Activated CD4-positive, alpha-beta T cell treated with anti-CD3 and anti-CD28 coated beads for 36 hours (primary cell): Measurements from ENCODE around the gene CTCF. TPM values are rescaled to one million over a fixed set of nuclear protein-coding genes. Genes with fewer than 3 reads are reported as not detected.
"Not testable (repeated sequence)": the region's sequence is repeated elsewhere in the genome, so short reads cannot be mapped to it uniquely, and the experiment has no call there.

ENCODE experiments used
- ATAC-seq: fragments of 200-7000 bp; cut with Tn5 transposase; one replicate; pipeline ENCODE4 v1.10.0; 2021; ENCODE audit warnings: mild to moderate bottlenecking, moderate library complexity
- CTCF ChIA-PET: fragments of 350-600 bp; sonication (Branson Sonifier 250); formaldehyde crosslinking; loops from one replicate; lab custom pipeline; 2021; ENCODE audit warnings: antibody characterized with exemption; lab: Charles Lee
- POLR2A ChIA-PET: fragments of 350-600 bp; sonication (Branson Sonifier 250); formaldehyde crosslinking; loops from one replicate; lab custom pipeline; 2021; ENCODE audit warnings: antibody characterized with exemption, inconsistent platforms; lab: Charles Lee
- DNase-seq: peaks from one replicate; pipeline ENCODE4 v3.0.0-alpha.2; 2020
- H3K27ac Mint-ChIP-seq: one replicate; pipeline ENCODE4 v1.8.0; 2021; ENCODE audit warnings: mixed read lengths
- H3K27me3 Mint-ChIP-seq: one replicate; pipeline ENCODE4 v1.8.0; 2021; ENCODE audit warnings: mixed read lengths
- H3K36me3 Mint-ChIP-seq: one replicate; pipeline ENCODE4 v1.8.0; 2021; ENCODE audit warnings: low read depth, mixed read lengths
- H3K4me1 Mint-ChIP-seq: one replicate; pipeline ENCODE4 v1.8.0; 2021; ENCODE audit warnings: mixed read lengths
- H3K4me3 Mint-ChIP-seq: one replicate; pipeline ENCODE4 v1.8.0; 2021; ENCODE audit warnings: mild to moderate bottlenecking, moderate library complexity, mixed read lengths
- H3K9me3 Mint-ChIP-seq: one replicate; pipeline ENCODE4 v1.8.0; 2021; ENCODE audit warnings: low read depth, mixed read lengths
- intact Hi-C, 2 experiments: fragments of 100-400 bp; cut with DNase I in 1 of 2; cut with micrococcal nuclease in 1 of 2; formaldehyde crosslinking; loops; one replicate each; pipeline versions ENCODE4 v1.14.2 to v1.15.1; 2022 to 2024; cut with DNase I, micrococcal nuclease
- total RNA-seq, 2 experiments: library from RNA; stranded (reverse); gene quantifications; one replicate each; pipeline ENCODE4 v1.2.3, GENCODE V29; 2021

Gene CTCF, protein sequence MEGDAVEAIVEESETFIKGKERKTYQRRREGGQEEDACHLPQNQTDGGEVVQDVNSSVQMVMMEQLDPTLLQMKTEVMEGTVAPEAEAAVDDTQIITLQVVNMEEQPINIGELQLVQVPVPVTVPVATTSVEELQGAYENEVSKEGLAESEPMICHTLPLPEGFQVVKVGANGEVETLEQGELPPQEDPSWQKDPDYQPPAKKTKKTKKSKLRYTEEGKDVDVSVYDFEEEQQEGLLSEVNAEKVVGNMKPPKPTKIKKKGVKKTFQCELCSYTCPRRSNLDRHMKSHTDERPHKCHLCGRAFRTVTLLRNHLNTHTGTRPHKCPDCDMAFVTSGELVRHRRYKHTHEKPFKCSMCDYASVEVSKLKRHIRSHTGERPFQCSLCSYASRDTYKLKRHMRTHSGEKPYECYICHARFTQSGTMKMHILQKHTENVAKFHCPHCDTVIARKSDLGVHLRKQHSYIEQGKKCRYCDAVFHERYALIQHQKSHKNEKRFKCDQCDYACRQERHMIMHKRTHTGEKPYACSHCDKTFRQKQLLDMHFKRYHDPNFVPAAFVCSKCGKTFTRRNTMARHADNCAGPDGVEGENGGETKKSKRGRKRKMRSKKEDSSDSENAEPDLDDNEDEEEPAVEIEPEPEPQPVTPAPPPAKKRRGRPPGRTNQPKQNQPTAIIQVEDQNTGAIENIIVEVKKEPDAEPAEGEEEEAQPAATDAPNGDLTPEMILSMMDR
- total RNA-seq, result 10 to 100 TPM; 51.0 to 66.4 TPM

DNA sequence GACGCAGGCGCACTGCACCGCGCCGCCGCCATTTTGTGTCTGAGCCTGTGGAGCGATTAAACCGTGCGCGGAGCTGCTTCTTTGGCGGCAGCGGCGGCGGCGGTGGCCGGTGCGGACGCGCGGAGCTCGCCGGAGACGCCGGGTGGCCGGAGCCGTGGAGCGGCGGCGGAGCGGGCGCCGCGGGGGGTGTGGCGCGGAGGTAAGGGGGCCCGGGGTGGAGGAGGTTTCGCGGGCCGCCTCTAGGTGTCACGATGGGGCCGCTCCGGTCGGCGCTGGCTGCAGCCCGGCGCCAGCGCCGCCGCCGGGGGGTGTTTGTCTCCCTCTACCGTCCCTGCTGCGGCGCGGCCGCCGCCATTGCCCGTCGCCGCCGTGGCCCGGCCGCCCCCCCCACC lies at the start of gene CTCF:
Gene CTCF (plus strand): TSS at position 1 of the 392 bp plus-strand sequence. CDS start 48,307 bp downstream, outside the sequence.
- ChIA-PET CTCF (interaction anchor here (0.6 to 6.9 kb wide), 15 partner anchors 9 to 134 kb away, joined by 3 to 83 read pairs (median 4); partner anchors contain the start of genes ACD, ATP6V0D1, CARMIL2 and PARD6A), POLR2A (interaction anchor here (0.5 to 3.0 kb wide), 13 partner anchors 10 to 747 kb away, joined by 3 to 17 read pairs (median 4); partner anchors contain the start of genes ACD, ATP6V0D1, NAE1 and RANBP10)
- ATAC-seq (peak; percentile 56), DNase-seq (peak; percentile 92)
- peaks cover 40% of the 10 kb centered on the region for H3K4me1 Mint-ChIP-seq
- peak within 1 kb of the TSS; percentile 85 for H3K27ac Mint-ChIP-seq
- no peaks in the 10 kb centered on the region for H3K27me3 Mint-ChIP-seq
- H3K4me3 Mint-ChIP-seq, result peak within 1 kb of the TSS; percentile 84
- no peaks in the 10 kb centered on the region for H3K9me3 Mint-ChIP-seq
- H3K36me3 Mint-ChIP-seq, result peaks cover 11% of the 10 kb centered on the region
- intact Hi-C loops, result loop anchor here (1.0 to 10.0 kb wide), 25 partner anchors 15 to 1772 kb away; partner anchors contain the start of genes ACD (in 2 of the 2), ATP6V0D1 (in 2 of the 2), PARD6A (in 2 of the 2) and C16orf86 (in 1 of the 2)

DNA sequence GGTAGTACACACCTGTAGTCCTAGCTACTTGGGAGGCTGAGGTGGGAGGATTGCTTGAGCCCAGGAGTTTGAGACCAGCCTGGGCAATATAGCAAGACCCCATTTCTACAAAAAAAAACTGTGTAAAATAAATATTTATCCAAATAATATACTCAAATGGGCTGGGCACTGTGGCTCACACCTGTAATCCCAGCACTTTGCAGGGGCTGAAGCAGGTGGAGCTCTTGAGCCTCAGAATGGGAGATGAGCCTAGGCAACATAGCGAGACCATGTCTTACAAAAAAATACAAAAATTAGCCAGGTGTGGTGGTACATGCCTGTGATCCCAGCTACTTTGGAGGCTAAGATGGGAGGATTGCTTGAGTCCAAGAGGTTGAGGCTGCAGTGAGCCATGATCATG lies 48.4 kb upstream of the CTCF start:
- not testable (repeated sequence) for H3K27ac Mint-ChIP-seq
- peak; percentile 11 for ATAC-seq
- CTCF ChIA-PET, result interaction anchor here (0.6 to 17.0 kb wide), 17 partner anchors 9 to 752 kb away, joined by 3 to 390 read pairs (median 4); partner anchors contain the start of genes AGRP, ATP6V0D1 and CARMIL2

DNA sequence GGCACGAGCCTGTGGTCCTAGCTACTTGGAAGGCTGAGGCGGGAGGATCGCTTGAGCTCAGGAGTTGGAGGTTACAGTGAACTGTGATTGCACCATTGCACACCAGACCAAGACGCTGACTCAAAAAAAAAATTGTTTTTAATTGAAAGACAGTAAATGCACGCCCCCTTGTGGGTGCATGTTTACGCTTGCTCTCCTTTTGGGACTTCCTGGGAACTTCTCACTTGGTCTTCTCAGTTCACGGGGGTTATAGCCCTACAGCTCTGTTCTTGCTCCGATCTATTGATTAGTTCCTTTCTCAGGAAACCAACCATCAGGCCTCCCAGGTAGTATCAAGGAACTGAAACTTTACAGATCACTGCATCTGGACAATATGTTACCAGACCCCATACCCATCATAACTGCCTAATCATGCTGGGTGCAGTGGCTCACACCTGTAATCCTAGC lies 47.9 kb upstream of the CTCF start:
- H3K27me3 Mint-ChIP-seq, result no peaks in the 10 kb centered on the region
- H3K9me3 Mint-ChIP-seq, result no peaks in the 10 kb centered on the region
- H3K27ac Mint-ChIP-seq, result peak overlapping the region; percentile 55
- intact Hi-C loops, result loop anchor here (1.0 kb wide), 2 partner anchors 20 to 33 kb away; partner anchors contain the start of gene ATP6V0D1 (in 2 of the 2)
- H3K4me1 Mint-ChIP-seq, result peaks cover 8% of the 10 kb centered on the region
- H3K36me3 Mint-ChIP-seq, result no peaks in the 10 kb centered on the region
- ATAC-seq, result peak; percentile 91
- peak; percentile 91 for DNase-seq
- POLR2A ChIA-PET, result interaction anchor here (0.7 to 1.1 kb wide), 3 partner anchors 15 to 781 kb away, joined by 3 to 5 read pairs (median 3); no protein-coding TSS in a partner anchor
- CTCF ChIA-PET, result interaction anchor here (0.6 to 17.0 kb wide), 19 partner anchors 9 to 603 kb away, joined by 3 to 390 read pairs (median 4); partner anchors contain the start of genes AGRP, ATP6V0D1 and CARMIL2
- H3K4me3 Mint-ChIP-seq, result no peak overlapping the region

More for the DNA sequence above, 48.4 kb upstream of the CTCF start:
- H3K4me1 Mint-ChIP-seq, result peaks cover 11% of the 10 kb centered on the region
- not testable (repeated sequence) for H3K36me3 Mint-ChIP-seq, H3K4me3 Mint-ChIP-seq, H3K9me3 Mint-ChIP-seq, H3K27me3 Mint-ChIP-seq, DNase-seq
- POLR2A ChIA-PET, result interaction anchor here (0.7 to 1.1 kb wide), 3 partner anchors 15 to 781 kb away, joined by 3 to 5 read pairs (median 3); no protein-coding TSS in a partner anchor
- intact Hi-C loops, result loop anchor here (1.0 kb wide), 2 partner anchors 20 to 33 kb away; partner anchors contain the start of gene ATP6V0D1 (in 2 of the 2)

DNA sequence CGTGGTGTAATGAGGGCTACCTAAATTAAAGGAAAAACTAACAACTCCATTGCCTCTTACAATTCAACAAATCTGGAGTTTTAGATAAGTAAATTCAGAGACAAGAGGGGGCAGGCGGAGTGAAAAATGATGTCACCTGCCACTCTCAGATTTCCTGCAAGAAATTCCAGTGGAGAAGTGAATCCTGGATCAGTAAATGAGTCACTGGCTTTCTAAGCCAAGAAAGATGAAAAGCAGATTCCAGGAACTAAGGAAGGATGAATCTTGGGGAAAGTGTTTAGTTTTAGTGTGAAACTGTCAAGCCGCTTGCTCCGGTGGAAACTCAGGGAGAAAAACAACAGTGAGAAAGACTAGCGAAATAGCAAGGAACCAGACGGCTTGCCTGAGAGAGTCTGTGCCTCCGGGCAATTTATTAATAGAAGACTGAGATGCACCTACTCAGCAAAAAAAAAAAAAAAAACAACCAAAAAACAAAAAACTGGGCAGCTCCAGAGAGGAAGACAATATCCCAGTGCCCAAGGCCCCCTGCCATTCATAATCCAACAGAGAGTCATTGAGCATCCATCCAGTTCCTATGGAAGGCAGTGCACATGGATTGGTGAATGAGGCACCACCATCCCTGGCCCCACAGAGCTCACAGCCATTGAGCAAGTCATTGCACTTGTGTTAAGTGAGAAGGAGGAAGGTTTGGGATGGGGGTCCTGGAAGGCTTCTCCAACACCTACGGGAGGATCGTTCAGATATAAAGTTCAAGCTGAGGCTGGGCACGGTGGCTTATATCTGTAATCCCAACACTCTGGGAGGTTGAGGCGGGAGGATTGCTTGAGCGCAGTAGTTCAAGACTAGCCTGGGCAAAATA lies 45.8 kb upstream of the CTCF start:
- CTCF ChIA-PET, result interaction anchor here (0.6 to 17.0 kb wide), 15 partner anchors 10 to 548 kb away, joined by 3 to 390 read pairs (median 3); partner anchors contain the start of genes AGRP, ATP6V0D1 and CARMIL2
- Mint-ChIP-seq H3K27me3 (no peaks in the 10 kb centered on the region), H3K4me3 (no peak overlapping the region), H3K36me3 (no peaks in the 10 kb centered on the region), H3K9me3 (no peaks in the 10 kb centered on the region), H3K4me1 (peaks cover 14% of the 10 kb centered on the region), H3K27ac (no peak overlapping the region)
- intact Hi-C loops, result no loop called here
- ATAC-seq (no peak), DNase-seq (no peak)
- POLR2A ChIA-PET, result interaction anchor here (0.6 to 0.7 kb wide), 2 partner anchors 290 to 524 kb away, joined by 3 read pairs; no protein-coding TSS in a partner anchor

DNA sequence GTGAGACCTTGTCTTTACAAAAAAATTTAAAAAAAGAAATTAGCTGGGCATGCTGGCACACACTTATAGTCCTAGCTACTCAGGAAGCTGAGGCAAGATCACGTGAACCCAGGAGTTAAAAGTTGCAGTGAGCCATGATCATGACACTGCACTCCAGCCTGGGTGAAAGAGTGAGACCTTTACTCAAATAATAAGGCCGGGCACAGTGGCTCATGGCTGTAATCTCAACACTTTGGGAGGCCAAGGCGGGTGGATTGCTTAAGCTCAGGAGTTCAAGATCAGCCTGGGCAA lies 45.2 kb upstream of the CTCF start:
- POLR2A ChIA-PET, result interaction anchor here (0.6 to 0.7 kb wide), 2 partner anchors 290 to 523 kb away, joined by 3 read pairs; no protein-coding TSS in a partner anchor
- Mint-ChIP-seq H3K27me3 (no peaks in the 10 kb centered on the region), H3K9me3 (no peaks in the 10 kb centered on the region), H3K36me3 (no peaks in the 10 kb centered on the region), H3K4me3 (no peak overlapping the region), H3K4me1 (peaks cover 15% of the 10 kb centered on the region), H3K27ac (no peak overlapping the region)
- intact Hi-C loops, result no loop called here
- CTCF ChIA-PET, result interaction anchor here (0.6 to 17.0 kb wide), 13 partner anchors 9 to 548 kb away, joined by 3 to 390 read pairs (median 3); partner anchors contain the start of genes AGRP, ATP6V0D1 and CARMIL2
- no peak for ATAC-seq
- DNase-seq, result no peak

DNA sequence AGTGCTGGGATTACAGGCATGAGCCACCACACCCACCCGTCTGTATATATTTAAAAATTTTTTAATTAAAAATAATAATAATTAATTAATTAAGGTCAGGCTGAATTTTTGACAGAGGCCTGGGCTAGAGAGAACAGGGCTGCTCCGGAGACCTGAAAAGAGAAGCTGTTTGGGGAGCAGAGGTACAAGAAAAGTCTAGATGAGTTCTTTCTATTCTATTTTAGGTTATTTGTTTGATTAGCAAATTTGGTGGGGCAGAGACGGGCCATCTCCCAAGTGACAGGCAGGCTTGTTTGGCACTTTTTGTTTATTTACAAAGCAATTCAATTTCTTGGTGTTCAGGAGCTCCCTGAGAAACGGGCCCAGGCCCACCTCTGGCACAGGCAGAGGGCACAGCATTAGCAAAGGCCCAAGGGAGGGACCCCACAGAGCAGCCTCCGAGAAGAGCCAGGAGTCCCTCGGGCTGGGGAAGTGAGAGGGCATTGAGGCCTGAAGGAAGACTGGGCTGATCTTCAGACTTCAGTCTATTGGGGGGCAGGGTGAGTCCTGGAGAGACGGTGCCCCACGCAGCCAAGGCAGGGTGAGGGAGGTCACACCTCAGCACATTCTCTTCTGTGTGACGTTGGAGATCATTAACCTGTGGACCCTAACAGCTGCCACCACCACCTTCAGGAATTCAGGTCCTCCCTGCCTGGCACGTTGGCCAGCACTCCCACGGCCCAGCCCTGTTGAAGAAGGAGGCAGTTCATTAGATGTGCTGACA lies 44.5 kb upstream of the CTCF start:
- Mint-ChIP-seq H3K27ac (no peak overlapping the region), H3K36me3 (no peaks in the 10 kb centered on the region), H3K9me3 (no peaks in the 10 kb centered on the region), H3K4me3 (no peak overlapping the region), H3K4me1 (peaks cover 15% of the 10 kb centered on the region), H3K27me3 (no peaks in the 10 kb centered on the region)
- intact Hi-C loops, result no loop called here
- ATAC-seq (no peak), DNase-seq (no peak)
- CTCF ChIA-PET, result interaction anchor here (0.5 to 17.0 kb wide), 12 partner anchors 10 to 716 kb away, joined by 3 to 390 read pairs (median 3); partner anchors contain the start of genes AGRP, ATP6V0D1 and CARMIL2
- POLR2A ChIA-PET, result no interaction called here

DNA sequence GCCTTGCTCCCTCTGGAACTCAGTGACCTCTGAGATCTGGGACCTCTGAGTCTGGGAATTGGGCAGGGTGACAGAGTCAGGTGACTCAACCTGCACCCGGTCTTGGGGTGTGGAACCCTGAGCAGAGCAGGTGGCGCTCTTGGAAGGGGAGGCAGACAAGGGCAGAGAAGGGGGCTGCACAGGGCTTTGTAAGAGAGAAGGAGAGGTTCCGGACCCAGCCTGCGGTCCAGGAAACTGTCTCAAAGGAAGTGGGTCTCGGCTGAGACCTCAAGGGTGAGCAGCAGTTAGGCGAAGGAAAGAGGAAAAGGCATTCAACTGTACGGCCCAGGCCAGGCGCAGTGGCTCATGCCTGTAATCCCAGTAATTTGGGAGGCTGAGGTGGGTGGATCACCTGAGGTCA lies 43.6 kb upstream of the CTCF start:
- H3K9me3 Mint-ChIP-seq, result no peaks in the 10 kb centered on the region
- no peaks in the 10 kb centered on the region for H3K36me3 Mint-ChIP-seq
- H3K4me3 Mint-ChIP-seq, result no peak overlapping the region
- ATAC-seq (no peak), DNase-seq (no peak)
- H3K27me3 Mint-ChIP-seq, result no peaks in the 10 kb centered on the region
- H3K4me1 Mint-ChIP-seq, result peaks cover 15% of the 10 kb centered on the region
- no peak overlapping the region for H3K27ac Mint-ChIP-seq
- CTCF ChIA-PET, result interaction anchor here (0.7 to 17.0 kb wide), 2 partner anchors 30 to 365 kb away, joined by 3 to 390 read pairs; partner anchors contain the start of genes AGRP and ATP6V0D1
- intact Hi-C loops, result no loop called here
- POLR2A ChIA-PET, result no interaction called here

DNA sequence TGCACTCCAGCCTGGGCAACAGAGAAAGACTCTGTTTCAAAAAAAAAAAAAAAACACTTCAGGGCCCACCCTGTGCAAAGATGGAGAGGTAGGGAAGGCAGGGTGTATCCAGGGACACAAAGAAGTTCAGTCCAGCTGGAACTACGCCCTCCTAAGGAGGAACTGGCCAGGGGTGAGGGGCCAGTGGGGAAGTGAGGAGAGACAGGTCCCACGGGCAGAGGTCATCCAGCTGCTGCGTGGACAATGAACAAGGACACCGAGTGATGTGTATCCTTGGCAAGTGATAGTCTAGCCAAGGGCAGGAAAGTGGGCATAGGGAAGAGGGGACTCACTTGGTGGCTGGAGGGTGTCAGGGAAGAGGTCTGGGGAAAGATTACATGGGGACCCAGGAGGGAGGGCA lies 43.1 kb upstream of the CTCF start:
- intact Hi-C loops, result no loop called here
- no peaks in the 10 kb centered on the region for H3K9me3 Mint-ChIP-seq

DNA sequence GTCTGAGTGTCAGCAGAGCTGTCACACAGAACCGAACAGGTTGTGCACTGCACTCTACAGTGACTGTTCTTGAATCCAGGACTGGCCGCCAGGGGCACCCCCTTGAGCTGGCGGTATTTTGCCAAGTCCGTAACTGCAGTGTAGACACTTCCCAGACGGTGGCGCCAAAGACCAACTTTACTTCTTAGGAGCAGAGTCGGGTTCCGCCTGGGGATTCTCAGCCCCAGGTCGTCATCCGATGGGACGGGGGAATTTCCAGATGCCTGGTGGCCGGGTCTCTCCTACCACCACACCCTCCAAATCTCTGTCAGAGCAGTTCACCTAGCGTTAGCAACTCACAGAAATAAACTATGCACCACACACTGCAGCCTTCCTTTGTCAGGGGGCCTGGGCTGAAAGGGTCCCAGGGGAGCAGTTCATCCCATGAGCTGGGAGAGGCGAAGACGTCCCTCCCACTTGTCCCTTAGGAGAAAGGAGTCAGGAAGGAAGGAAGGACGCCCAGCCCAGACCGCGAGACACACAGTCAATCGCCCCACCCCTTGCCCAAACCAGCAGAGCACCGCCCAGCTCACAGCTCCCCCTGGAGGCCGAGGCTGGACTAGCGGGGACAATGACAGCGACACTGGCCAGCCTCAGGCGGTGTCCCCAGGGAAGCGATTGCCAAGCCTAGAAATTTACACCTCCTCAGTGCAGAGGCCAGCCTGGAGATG lies 41.1 kb upstream of the CTCF start:
- Mint-ChIP-seq H3K4me3 (peak overlapping the region; percentile 80), H3K9me3 (no peaks in the 10 kb centered on the region), H3K27ac (peak overlapping the region; percentile 97), H3K4me1 (peaks cover 10% of the 10 kb centered on the region), H3K36me3 (no peaks in the 10 kb centered on the region), H3K27me3 (no peaks in the 10 kb centered on the region)
- DNase-seq (peak; percentile 99), ATAC-seq (peak; percentile 94)
- ChIA-PET CTCF (interaction anchor here (0.6 to 17.0 kb wide), 78 partner anchors 8 to 646 kb away, joined by 3 to 390 read pairs (median 4); partner anchors contain the start of genes ACD, AGRP, ATP6V0D1 and C16orf86), POLR2A (interaction anchor here (0.5 to 1.5 kb wide), 7 partner anchors 19 to 325 kb away, joined by 3 to 5 read pairs (median 3); partner anchors contain the start of genes CTCF and NUTF2)
- intact Hi-C loops, result loop anchor here (1.0 to 10.0 kb wide), 15 partner anchors 16 to 519 kb away; partner anchors contain the start of genes CENPT (in 2 of the 2), NUTF2 (in 2 of the 2), RANBP10 (in 2 of the 2) and TSNAXIP1 (in 2 of the 2)

More for the DNA sequence above, 43.1 kb upstream of the CTCF start:
- Mint-ChIP-seq H3K27ac (no peak overlapping the region), H3K36me3 (no peaks in the 10 kb centered on the region), H3K4me1 (peaks cover 15% of the 10 kb centered on the region), H3K4me3 (no peak overlapping the region), H3K27me3 (no peaks in the 10 kb centered on the region)
- ChIA-PET POLR2A (no interaction called here), CTCF (interaction anchor here (0.7 to 17.0 kb wide), 3 partner anchors 31 to 365 kb away, joined by 3 to 390 read pairs (median 75); partner anchors contain the start of genes AGRP, ATP6V0D1 and CARMIL2)
- ATAC-seq (no peak), DNase-seq (no peak)
